Esophagus muscularis mucosa (tissue), 3 donors: ENCODE results near the gene PLP1.

Source experiments
- EP300 ChIP-seq: sonication (generic); formaldehyde crosslinking; IDR thresholded peaks from one replicate; pipeline ENCODE4 v1.6.1; 2017; ENCODE audit warnings: antibody characterized with exemption
- POLR2A ChIP-seq: fragments of 450-650 bp; IDR thresholded peaks from one replicate; pipeline ENCODE4 v1.6.1; 2017; ENCODE audit warnings: antibody characterized with exemption, moderate library complexity, mild to moderate bottlenecking, low read depth
- POLR2AphosphoS5 ChIP-seq, 2 donors: sonication (generic); formaldehyde crosslinking; IDR thresholded peaks; one replicate each; pipeline ENCODE4 v1.6.1; 2017; ENCODE audit warnings: antibody characterized with exemption in 2 of 2

- TF ChIP-seq EP300 (no peak), POLR2AphosphoS5 (IDR thresholded peaks at IDR 0.05) (no peak), POLR2A (no peak)
Observed at GRCh38 chrX:103806862-103807474, 30.3 kb downstream of the PLP1 start.
